Stimulated activated CD8-positive, alpha-beta memory T cell treated with anti-CD3 and anti-CD28 coated beads, Interleukin-7, amount 100 ng/mL, for 48 hours (primary cell): ENCODE results near the gene PSMD6.
A peak's percentile ranks its signal among the peaks of the same experiment; 100 is the strongest.

Experiments
- DNase-seq, 2 donors: peaks; one replicate each; pipeline ENCODE4 v3.0.0-alpha.2; 2020; ENCODE audit warnings: low read depth in 1 of 2; ENCODE audit errors: extremely low read depth in 1 of 2

The PSMD6 gene

GRCh38 chr3:64023187-64023860, at the start of gene PSMD6:
PSMD6 (minus strand) TSS chr3:64023494; CDS start chr3:64023419, 75 bp downstream.
- DNase-seq, result peak; percentile 79 to 84

GRCh38 chr3:64072126-64072525, 48.8 kb upstream of the PSMD6 start:
- no peak for DNase-seq

GRCh38 chr3:64070704-64071103, 47.4 kb upstream of the PSMD6 start:
- DNase-seq, result no peak

- DNase-seq, result no peak
Observed at GRCh38 chr3:64067506-64068346, 44.4 kb upstream of the PSMD6 start.

- DNase-seq, result no peak
Observed at GRCh38 chr3:64064804-64065203, 41.5 kb upstream of the PSMD6 start.

- no peak for DNase-seq
Observed at GRCh38 chr3:64063983-64064438, 40.7 kb upstream of the PSMD6 start.

GRCh38 chr3:64063207-64063982, 40.1 kb upstream of the PSMD6 start:
- DNase-seq, result no peak

GRCh38 chr3:64061628-64062027, 38.3 kb upstream of the PSMD6 start:
- no peak for DNase-seq

GRCh38 chr3:64059484-64060175, 36.3 kb upstream of the PSMD6 start:
- DNase-seq, result no peak

- no peak for DNase-seq
Observed at GRCh38 chr3:64058566-64058965, 35.3 kb upstream of the PSMD6 start.

- DNase-seq, result no peak
Observed at GRCh38 chr3:64057231-64057630, 33.9 kb upstream of the PSMD6 start.

- no peak for DNase-seq
Observed at GRCh38 chr3:64056606-64057180, 33.4 kb upstream of the PSMD6 start.

GRCh38 chr3:64055076-64055475, 31.8 kb upstream of the PSMD6 start:
- DNase-seq, result no peak

GRCh38 chr3:64054488-64054887, 31.2 kb upstream of the PSMD6 start:
- DNase-seq, result no peak

- no peak for DNase-seq
Observed at GRCh38 chr3:64053581-64053980, 30.3 kb upstream of the PSMD6 start.

GRCh38 chr3:64053117-64053516, 29.8 kb upstream of the PSMD6 start:
- no peak for DNase-seq

- DNase-seq, result no peak
Observed at GRCh38 chr3:64049832-64050231, 26.5 kb upstream of the PSMD6 start.

GRCh38 chr3:64049136-64049535, 25.8 kb upstream of the PSMD6 start:
- peak in 1 of 2 donors; percentile 37 for DNase-seq

- DNase-seq, result no peak
Observed at GRCh38 chr3:64048631-64049061, 25.4 kb upstream of the PSMD6 start.

- no peak for DNase-seq
Observed at GRCh38 chr3:64047787-64048186, 24.5 kb upstream of the PSMD6 start.
